Body of pancreas (tissue), 4 donors: Measurements from ENCODE around the gene DMRT3. TPM values are rescaled to one million over a fixed set of nuclear protein-coding genes. Genes with fewer than 3 reads are reported as not detected.

Experiments
- ATAC-seq: fragments of 150-250 bp; one replicate; pipeline ENCODE4 v1.9.1; 2016
- DNase-seq, 4 donors: peaks; one replicate each; pipeline ENCODE4 v3.0.0-alpha.2; 2019
- H3K27ac ChIP-seq, 4 donors: fragments of 200-600 bp; sonication (generic); 1 replicate in 3 of 4; 2 replicates in 1 of 4; pipeline versions ENCODE4 v1.5.1 to v1.6.1; 2016 to 2019; ENCODE audit warnings: mild to moderate bottlenecking in 1 of 4, mixed read lengths in 1 of 4, moderate library complexity in 1 of 4
- H3K27me3 ChIP-seq, 2 donors: fragments of 200-600 bp; sonication (generic); one replicate each; pipeline ENCODE4 v1.6.0; 2016; ENCODE audit warnings: mild to moderate bottlenecking in 1 of 2
- H3K36me3 ChIP-seq, 2 donors: fragments of 200-600 bp; sonication (generic); replicated peaks in 1 of 2; 2 replicates each; pipeline ENCODE4 v1.5.1; 2016; ENCODE audit warnings: low read depth in 2 of 2; ENCODE audit not compliant: insufficient read depth in 1 of 2
- H3K4me1 ChIP-seq: fragments of 200-600 bp; sonication (generic); one replicate; pipeline ENCODE4 v1.6.0; 2016
- H3K4me3 ChIP-seq, 2 donors: fragments of 200-600 bp; sonication (generic); 1 replicate in 1 of 2; 2 replicates in 1 of 2; pipeline ENCODE4 v1.5.1; 2016 to 2019
- H3K9me3 ChIP-seq, 3 donors: fragments of 200-600 bp; sonication (generic); 1 replicate in 2 of 3; 2 replicates in 1 of 3; pipeline ENCODE4 v1.5.1; 2016
- CTCF ChIP-seq, 7 experiments: fragments of 450-650 bp in 4 of 7; fragments of 200-600 bp in 3 of 7; sonication (generic) in 3 of 7; IDR thresholded peaks; one replicate each; pipeline ENCODE4 v1.5.1; 2016 to 2019; ENCODE audit warnings: antibody characterized with exemption in 7 of 7
- POLR2A ChIP-seq, 3 donors: fragments of 450-650 bp; IDR thresholded peaks; one replicate each; pipeline ENCODE4 v1.6.1; 2016; ENCODE audit warnings: antibody characterized with exemption in 3 of 3, mild to moderate bottlenecking in 2 of 3
- WGBS, 2 donors: methylation state at CpG; one replicate each; pipeline ENCODE4 v1.1.5; 2017; 5-methylcytosine and 5-hydroxymethylcytosine counted together
- intact Hi-C: fragments of 100-400 bp; cut with DNase I; formaldehyde crosslinking; loops from one replicate; pipeline ENCODE4 v1.15.1; 2023
- total RNA-seq, 2 donors: library from RNA; depleted of rRNA; stranded (reverse); fragments of >200 nt; gene quantifications; one replicate each; pipeline ENCODE4 v1.1.0, GENCODE V29; 2016

DMRT3 gene
- total RNA-seq, 2 donors from 2014 or later, result not detected

GRCh38 chr9:982394-983230, 6.2 kb downstream of the DMRT3 start:
- peaks cover 0 to 8% of the 10 kb centered on the region in 2 donors for H3K27me3 ChIP-seq
- 38 to 52% methylated on average over 15 of the region's 15 CpGs for WGBS, 2 donors
- intact Hi-C loops, result no loop called here

DNA sequence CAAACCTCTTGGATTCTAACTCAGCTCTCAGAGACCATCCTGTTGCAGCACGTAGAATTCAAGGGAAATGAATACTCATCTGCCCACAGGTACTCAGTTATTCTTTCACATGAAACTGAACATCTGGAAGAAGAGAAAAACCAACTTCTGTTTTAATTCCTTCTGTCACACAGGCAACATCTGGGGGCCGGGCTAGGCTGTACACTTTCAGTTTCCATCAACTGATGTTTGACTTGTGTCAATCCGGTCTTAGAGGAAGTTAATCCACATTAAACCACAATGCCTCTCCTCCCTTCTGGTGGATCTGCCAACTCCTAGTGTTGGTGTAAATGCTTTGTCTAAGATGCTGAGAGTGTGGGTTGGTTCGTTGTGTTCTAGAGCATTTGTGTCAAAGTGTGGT, 17.6 kb downstream of the DMRT3 start:
- Histone ChIP-seq H3K9me3 (no peaks in the 10 kb centered on the region), H3K36me3 (no peaks in the 10 kb centered on the region), H3K4me3 (no peak overlapping the region), H3K27me3 (no peaks in the 10 kb centered on the region), H3K27ac (no peak overlapping the region), H3K4me1 (no peaks in the 10 kb centered on the region)
- ATAC-seq (no peak), DNase-seq (no peak)
- TF ChIP-seq POLR2A (IDR thresholded peaks at IDR 0.05) (no peak), CTCF (IDR thresholded peaks at IDR 0.05) (no peak)
- 58 to 61% methylated on average over 4 of the region's 4 CpGs for WGBS, 2 donors
- intact Hi-C loops, result no loop called here

More at GRCh38 chr9:982394-983230, 6.2 kb downstream of the DMRT3 start:
- no peak for ATAC-seq
- Histone ChIP-seq H3K36me3 (no peaks in the 10 kb centered on the region), H3K4me3 (no peak overlapping the region), H3K9me3 (no peaks in the 10 kb centered on the region), H3K4me1 (no peaks in the 10 kb centered on the region), H3K27ac (no peak overlapping the region)
- no peak for TF ChIP-seq CTCF (IDR thresholded peaks at IDR 0.05)
- no peak for TF ChIP-seq POLR2A (IDR thresholded peaks at IDR 0.05)
- DNase-seq, result no peak

- H3K9me3 ChIP-seq, result no peaks in the 10 kb centered on the region
- no peak overlapping the region for H3K4me3 ChIP-seq
- no peak for DNase-seq
- no peak for ATAC-seq
- no peaks in the 10 kb centered on the region for H3K27me3 ChIP-seq
- WGBS, 2 donors, result 70 to 77% methylated on average over 4 of the region's 4 CpGs
- intact Hi-C loops, result no loop called here
- no peaks in the 10 kb centered on the region for H3K36me3 ChIP-seq
- H3K4me1 ChIP-seq, result no peaks in the 10 kb centered on the region
- no peak for TF ChIP-seq CTCF (IDR thresholded peaks at IDR 0.05)
- no peak for TF ChIP-seq POLR2A (IDR thresholded peaks at IDR 0.05)
- no peak overlapping the region for H3K27ac ChIP-seq
Observed at GRCh38 chr9:995192-995591, 18.7 kb downstream of the DMRT3 start.

DNA sequence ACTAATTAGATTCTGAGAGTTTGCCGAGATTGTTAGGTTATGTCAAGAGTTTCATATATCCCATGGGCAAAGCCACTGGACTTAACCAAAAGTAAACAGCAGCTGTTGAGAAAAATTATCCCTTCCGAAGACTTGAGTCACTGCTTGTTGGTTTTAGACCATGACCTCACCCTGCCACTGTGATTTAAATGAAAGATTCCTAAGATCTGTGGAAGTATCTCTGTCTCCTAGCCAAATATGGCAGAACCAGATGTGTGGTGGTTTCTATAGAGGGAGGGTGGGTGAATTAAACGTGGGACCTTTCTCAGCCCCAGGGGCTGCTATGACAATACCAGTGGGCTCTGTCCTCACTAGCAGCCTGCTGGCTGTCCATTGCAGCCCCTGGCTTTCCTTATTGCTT, 19.3 kb downstream of the DMRT3 start:
- intact Hi-C loops, result no loop called here
- no peak for ATAC-seq

More for the DNA sequence above, 19.3 kb downstream of the DMRT3 start:
- H3K27me3 ChIP-seq, result no peaks in the 10 kb centered on the region
- no peak overlapping the region for H3K4me3 ChIP-seq
- H3K36me3 ChIP-seq, result no peaks in the 10 kb centered on the region
- DNase-seq, result no peak
- no peaks in the 10 kb centered on the region for H3K9me3 ChIP-seq
- no peak for TF ChIP-seq CTCF (IDR thresholded peaks at IDR 0.05)
- no peak for TF ChIP-seq POLR2A (IDR thresholded peaks at IDR 0.05)
- no peaks in the 10 kb centered on the region for H3K4me1 ChIP-seq
- 18 to 25% methylated on average over 3 of the region's 3 CpGs for WGBS, 2 donors
- no peak overlapping the region for H3K27ac ChIP-seq
